VCaP (cell line): ENCODE results near the gene CBFA2T3.

ENCODE experiments used
- H3K27ac ChIP-seq: fragments of 450-650 bp; 2 replicates; pipeline ENCODE4 v1.5.1; 2017
- CTCF ChIP-seq: fragments of 450-650 bp; conservative IDR thresholded peaks from 2 replicates; pipeline ENCODE4 v1.5.1; 2017; ENCODE audit warnings: mild to moderate bottlenecking, moderate library complexity

CBFA2T3 gene

DNA sequence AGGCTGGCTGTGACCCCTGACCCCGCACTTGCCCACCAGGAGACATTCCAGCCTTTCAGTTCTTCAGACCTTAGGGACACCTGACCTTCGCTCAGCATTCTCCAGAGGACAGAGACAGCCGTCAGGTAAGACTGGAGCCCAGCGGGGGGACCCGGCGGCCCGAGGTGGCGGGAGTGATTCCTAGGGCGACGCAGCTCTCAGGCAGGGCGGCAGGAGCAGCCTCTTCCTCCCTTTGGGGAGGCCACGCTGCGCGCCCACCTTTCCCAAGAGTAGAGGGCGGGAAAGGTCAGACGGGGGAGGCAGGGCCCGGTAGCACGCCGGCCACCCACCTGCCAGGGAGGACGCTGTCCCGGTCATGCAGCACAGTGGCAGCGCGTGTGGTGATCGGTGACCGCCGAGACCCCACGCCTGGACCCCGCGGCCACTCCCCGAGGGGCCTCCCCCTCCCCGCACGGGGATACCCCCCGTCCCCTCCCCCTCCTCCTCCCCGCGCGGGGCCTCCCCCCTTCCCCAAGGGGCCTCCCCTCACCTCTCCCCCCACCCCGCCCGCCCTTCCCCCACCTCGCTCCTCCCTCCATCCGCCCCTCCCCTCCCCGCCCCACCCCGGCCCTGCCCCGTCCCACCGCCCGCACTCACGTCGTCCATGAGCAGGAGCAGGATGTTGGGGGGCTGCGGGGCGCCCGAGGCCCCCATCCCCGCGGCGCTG lies 120.7 kb downstream of the CBFA2T3 start:
- H3K27ac ChIP-seq, result no peak overlapping the region

DNA sequence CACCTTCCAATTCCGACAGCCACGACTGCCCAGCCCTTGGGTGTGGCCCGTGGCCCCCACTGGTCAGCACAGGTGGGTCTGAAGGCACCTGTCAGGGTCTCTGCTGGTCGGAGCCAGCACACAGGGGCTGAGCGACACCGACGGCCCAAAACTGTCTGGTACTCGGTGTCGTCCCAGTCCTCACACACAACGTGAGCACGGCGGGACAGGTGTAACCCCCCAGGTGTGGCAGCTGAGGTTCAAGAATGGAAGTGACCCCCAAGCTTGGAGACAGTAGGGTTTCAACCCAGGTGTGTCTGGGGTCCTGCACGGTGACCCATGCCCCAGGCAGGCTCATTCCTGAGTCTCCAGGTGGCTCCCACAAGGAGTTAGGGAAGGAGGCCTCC lies 121.3 kb downstream of the CBFA2T3 start:
- no peak for TF ChIP-seq CTCF
- H3K27ac ChIP-seq, result no peak overlapping the region

More for the DNA sequence above, 120.7 kb downstream of the CBFA2T3 start:
- no peak for TF ChIP-seq CTCF

DNA sequence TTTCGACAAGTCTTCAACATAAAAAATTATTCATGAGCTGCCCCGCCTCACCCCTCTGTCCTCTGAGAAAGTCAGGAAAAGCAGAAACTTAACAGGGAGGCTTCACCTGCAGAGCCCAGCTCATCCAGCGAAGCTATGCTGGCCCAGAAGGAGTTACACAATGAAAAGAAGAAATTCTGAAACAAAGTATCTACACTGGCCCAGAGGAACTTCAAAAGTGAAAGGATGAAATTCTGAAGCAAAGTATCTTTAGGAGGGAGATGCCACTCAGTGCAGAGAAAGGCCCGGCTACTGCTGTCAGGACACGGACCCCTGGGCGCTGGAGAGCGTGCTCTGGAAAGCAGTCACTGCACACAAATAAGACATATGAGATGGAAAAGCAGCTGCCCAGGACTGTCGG lies 121.8 kb downstream of the CBFA2T3 start:
- H3K27ac ChIP-seq, result no peak overlapping the region
- no peak for TF ChIP-seq CTCF

DNA sequence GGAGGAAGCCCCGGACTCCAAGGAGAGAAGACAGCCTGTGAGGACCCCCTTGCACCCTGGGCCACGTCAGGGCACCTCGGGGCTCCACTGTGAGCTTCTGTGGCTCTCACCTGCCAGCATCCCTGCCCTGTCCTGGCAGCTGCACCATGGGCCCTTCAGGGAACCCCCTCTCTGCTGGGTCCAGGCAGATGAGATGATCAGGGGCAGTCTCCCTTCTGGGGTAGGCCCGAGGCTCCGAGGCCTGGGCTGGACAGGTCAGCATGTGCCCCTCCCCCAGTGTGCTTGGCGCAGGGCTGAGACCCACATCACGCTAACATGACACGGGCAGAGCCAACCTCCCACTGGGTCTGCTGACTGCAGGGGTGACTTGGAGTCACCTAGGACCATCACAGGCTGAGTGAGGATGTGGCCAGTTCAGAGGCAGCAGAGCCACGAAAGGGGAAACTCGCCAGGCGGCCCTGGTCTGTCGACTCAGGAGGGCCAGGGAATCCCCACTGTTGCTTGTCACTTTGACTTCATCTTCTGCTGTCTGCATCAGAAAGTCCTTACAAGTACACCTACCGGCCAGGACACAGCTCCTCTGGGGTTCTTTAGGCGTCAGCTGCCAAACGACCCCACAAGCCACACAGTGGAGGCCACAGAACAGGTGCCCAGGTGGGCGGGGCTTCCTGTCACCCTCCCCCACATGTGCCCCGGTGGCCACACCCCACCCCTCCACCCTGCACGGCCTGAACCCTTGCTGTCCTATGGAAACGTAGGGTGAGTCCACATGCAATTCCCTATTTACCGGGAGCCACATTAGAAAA lies 122.5 kb downstream of the CBFA2T3 start:
- no peak for TF ChIP-seq CTCF
- no peak overlapping the region for H3K27ac ChIP-seq

GRCh38 chr16:88853325-88853941 lies 123.6 kb downstream of the CBFA2T3 start:
- H3K27ac ChIP-seq, result no peak overlapping the region
- no peak for TF ChIP-seq CTCF

- TF ChIP-seq CTCF, result no peak
Observed at GRCh38 chr16:88851616-88852015, 125.4 kb downstream of the CBFA2T3 start.

GRCh38 chr16:88850531-88851199 lies 126.3 kb downstream of the CBFA2T3 start:
- no peak overlapping the region for H3K27ac ChIP-seq
- TF ChIP-seq CTCF, result no peak

More at GRCh38 chr16:88851616-88852015, 125.4 kb downstream of the CBFA2T3 start:
- no peak overlapping the region for H3K27ac ChIP-seq
